ENCODE results near the gene NRXN3. TPM values are rescaled to one million over a fixed set of nuclear protein-coding genes. Genes with fewer than 3 reads are reported as not detected.

The NRXN3 gene
- total and polyA plus RNA-seq, 2 donors (not counting 1 experiment from before 2014, with no cell fraction given): not detected

GRCh38 chr14:79136071-79137044 is 966.2 kb downstream of the NRXN3 start:
- ChIA-PET POLR2A (no interaction called here), CTCF (no interaction called here)
- no peak overlapping the region for H3K4me3 Mint-ChIP-seq
- Histone ChIP-seq H3K4me1 (ENCODE audit: control insufficient read depth in 2 of 2, insufficient read depth in 2 of 2, low read length in 2 of 2) (no peaks in the 10 kb centered on the region), H3K9ac (ENCODE audit: low read length) (no peak overlapping the region), H3K27me3 (replicated peaks in 1 of 4; ENCODE audit: control extremely low read depth in 1 of 4, control insufficient read depth in 3 of 4, insufficient read depth in 4 of 4, low read length in 3 of 4) (no peaks in the 10 kb centered on the region), H3K27ac (ENCODE audit: low read length in 2 of 2) (no peak overlapping the region), H3K79me2 (ENCODE audit: control insufficient read depth, insufficient read depth, low read length) (no peaks in the 10 kb centered on the region), H3K4me3 (ENCODE audit: control extremely low read depth in 1 of 5, extremely low read depth in 1 of 5, insufficient read depth in 1 of 5, low read depth in 2 of 5, low read length in 4 of 5) (no peak overlapping the region), H2AFZ (ENCODE audit: insufficient read depth, low read depth, low read length, poor library complexity, severe bottlenecking) (no peak overlapping the region), H4K20me1 (ENCODE audit: control insufficient read depth, insufficient read depth, low read length, poor library complexity, severe bottlenecking) (no peaks in the 10 kb centered on the region), H3K9me3 (ENCODE audit: control extremely low read depth in 1 of 3, control insufficient read depth in 2 of 3, insufficient read depth in 1 of 3, low read length in 2 of 3) (peaks cover 0 to 9% (median 1%) of the 10 kb centered on the region in 3 donors), H3K36me3 (replicated peaks in 1 of 2; ENCODE audit: control extremely low read depth in 1 of 2, control insufficient read depth in 1 of 2, extremely low read depth in 1 of 2, insufficient read depth in 2 of 2, low read length in 1 of 2) (no peaks in the 10 kb centered on the region), H3K4me2 (replicated peaks; ENCODE audit: low read depth, low read length, poor library complexity, severe bottlenecking) (no peak overlapping the region)
- H3K4me1 Mint-ChIP-seq: no peaks in the 10 kb centered on the region
- H3K9me3 Mint-ChIP-seq (ENCODE audit: insufficient read depth): peaks cover 3% of the 10 kb centered on the region
- no peak for DNase-seq
- no peaks in the 10 kb centered on the region for H3K27me3 Mint-ChIP-seq
- ATAC-seq (ENCODE audit: low read depth): no peak
- WGBS (ENCODE audit: insufficient coverage): 93% methylated on average over 2 of the region's 7 CpGs
- H3K27ac Mint-ChIP-seq: no peak overlapping the region
- intact Hi-C loops (cut with micrococcal nuclease): no loop called here
- TF ChIP-seq, protein P1, sequence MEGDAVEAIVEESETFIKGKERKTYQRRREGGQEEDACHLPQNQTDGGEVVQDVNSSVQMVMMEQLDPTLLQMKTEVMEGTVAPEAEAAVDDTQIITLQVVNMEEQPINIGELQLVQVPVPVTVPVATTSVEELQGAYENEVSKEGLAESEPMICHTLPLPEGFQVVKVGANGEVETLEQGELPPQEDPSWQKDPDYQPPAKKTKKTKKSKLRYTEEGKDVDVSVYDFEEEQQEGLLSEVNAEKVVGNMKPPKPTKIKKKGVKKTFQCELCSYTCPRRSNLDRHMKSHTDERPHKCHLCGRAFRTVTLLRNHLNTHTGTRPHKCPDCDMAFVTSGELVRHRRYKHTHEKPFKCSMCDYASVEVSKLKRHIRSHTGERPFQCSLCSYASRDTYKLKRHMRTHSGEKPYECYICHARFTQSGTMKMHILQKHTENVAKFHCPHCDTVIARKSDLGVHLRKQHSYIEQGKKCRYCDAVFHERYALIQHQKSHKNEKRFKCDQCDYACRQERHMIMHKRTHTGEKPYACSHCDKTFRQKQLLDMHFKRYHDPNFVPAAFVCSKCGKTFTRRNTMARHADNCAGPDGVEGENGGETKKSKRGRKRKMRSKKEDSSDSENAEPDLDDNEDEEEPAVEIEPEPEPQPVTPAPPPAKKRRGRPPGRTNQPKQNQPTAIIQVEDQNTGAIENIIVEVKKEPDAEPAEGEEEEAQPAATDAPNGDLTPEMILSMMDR (IDR thresholded peaks at IDR 0.05): no peak
- TF ChIP-seq EZH2 (IDR thresholded peaks at IDR 0.05; ENCODE audit: borderline replicate concordance, insufficient read depth, low read depth, low read length, poor library complexity, severe bottlenecking): no peak

GRCh38 chr14:79137045-79137430 is 966.9 kb downstream of the NRXN3 start:
- Histone ChIP-seq H3K27me3 (replicated peaks in 1 of 4; ENCODE audit: control extremely low read depth in 1 of 4, control insufficient read depth in 3 of 4, insufficient read depth in 4 of 4, low read length in 3 of 4) (no peaks in the 10 kb centered on the region), H3K36me3 (replicated peaks in 1 of 2; ENCODE audit: control extremely low read depth in 1 of 2, control insufficient read depth in 1 of 2, extremely low read depth in 1 of 2, insufficient read depth in 2 of 2, low read length in 1 of 2) (no peaks in the 10 kb centered on the region), H3K4me3 (ENCODE audit: control extremely low read depth in 1 of 5, extremely low read depth in 1 of 5, insufficient read depth in 1 of 5, low read depth in 2 of 5, low read length in 4 of 5) (no peak overlapping the region), H3K9ac (ENCODE audit: low read length) (no peak overlapping the region), H3K4me1 (ENCODE audit: control insufficient read depth in 2 of 2, insufficient read depth in 2 of 2, low read length in 2 of 2) (no peaks in the 10 kb centered on the region), H3K4me2 (replicated peaks; ENCODE audit: low read depth, low read length, poor library complexity, severe bottlenecking) (no peak overlapping the region), H4K20me1 (ENCODE audit: control insufficient read depth, insufficient read depth, low read length, poor library complexity, severe bottlenecking) (no peaks in the 10 kb centered on the region), H3K9me3 (ENCODE audit: control extremely low read depth in 1 of 3, control insufficient read depth in 2 of 3, insufficient read depth in 1 of 3, low read length in 2 of 3) (peaks cover 0 to 4% (median 1%) of the 10 kb centered on the region in 3 donors), H2AFZ (ENCODE audit: insufficient read depth, low read depth, low read length, poor library complexity, severe bottlenecking) (no peak overlapping the region), H3K79me2 (ENCODE audit: control insufficient read depth, insufficient read depth, low read length) (no peaks in the 10 kb centered on the region), H3K27ac (ENCODE audit: low read length in 2 of 2) (no peak overlapping the region)
- WGBS (ENCODE audit: insufficient coverage): no CpG with 5 or more reads among the region's 2 CpGs
- DNase-seq (no peak), ATAC-seq (ENCODE audit: low read depth) (no peak)
- H3K9me3 Mint-ChIP-seq (ENCODE audit: insufficient read depth): peaks cover 3% of the 10 kb centered on the region
- TF ChIP-seq EZH2 (IDR thresholded peaks at IDR 0.05; ENCODE audit: borderline replicate concordance, insufficient read depth, low read depth, low read length, poor library complexity, severe bottlenecking): no peak
- TF ChIP-seq, protein P1 (IDR thresholded peaks at IDR 0.05): no peak
- H3K27ac Mint-ChIP-seq: no peak overlapping the region
- POLR2A ChIA-PET: no interaction called here
- H3K27me3 Mint-ChIP-seq: no peaks in the 10 kb centered on the region
- H3K4me1 Mint-ChIP-seq: no peaks in the 10 kb centered on the region
- no peak overlapping the region for H3K4me3 Mint-ChIP-seq
- intact Hi-C loops (cut with micrococcal nuclease): no loop called here
- CTCF ChIA-PET: no interaction called here
